ENCODE results near the gene TTC9.
"Not testable (repeated sequence)": the region's sequence is repeated elsewhere in the genome, so short reads cannot be mapped to it uniquely, and the experiment has no call there.

Gene TTC9

GRCh38 chr14:70677341-70677740, 35.6 kb downstream of the TTC9 start:
- ATAC-seq (ENCODE audit: low read depth): no peak
- H3K4me1 Mint-ChIP-seq: peaks cover 2% of the 10 kb centered on the region
- peaks cover 16% of the 10 kb centered on the region for H3K36me3 Mint-ChIP-seq
- H3K4me3 Mint-ChIP-seq: no peak overlapping the region
- no peak for DNase-seq (ENCODE audit: low spot score in 2 of 2)
- no peaks in the 10 kb centered on the region for H3K9me3 Mint-ChIP-seq
- H3K27me3 Mint-ChIP-seq: no peaks in the 10 kb centered on the region
- H3K27ac Mint-ChIP-seq: no peak overlapping the region

DNA sequence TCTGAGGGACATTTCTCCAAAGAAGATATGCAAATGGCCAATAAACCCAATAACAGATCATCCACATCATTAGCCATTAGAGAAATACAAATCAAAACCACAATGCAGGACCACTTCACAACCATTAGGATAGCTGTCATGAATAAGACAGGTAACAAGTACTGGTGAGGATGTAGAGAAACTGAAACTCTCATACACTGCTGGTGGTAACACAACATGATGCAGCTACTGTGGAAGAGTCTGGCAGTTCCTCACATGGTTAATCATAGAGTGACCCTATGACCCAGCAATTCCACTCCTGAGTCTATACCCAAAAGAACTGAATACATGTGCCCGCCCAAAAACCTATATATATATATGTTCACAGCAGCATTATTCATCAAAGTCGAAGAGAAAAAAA, 39.0 kb downstream of the TTC9 start:
- H3K9me3 Mint-ChIP-seq: no peaks in the 10 kb centered on the region
- peaks cover 4% of the 10 kb centered on the region for H3K4me1 Mint-ChIP-seq
- no peaks in the 10 kb centered on the region for H3K27me3 Mint-ChIP-seq
- DNase-seq (ENCODE audit: low spot score in 2 of 2): no peak
- peaks cover 2% of the 10 kb centered on the region for H3K36me3 Mint-ChIP-seq
- peak overlapping the region; percentile 33 for H3K27ac Mint-ChIP-seq
- no peak for ATAC-seq (ENCODE audit: low read depth)
- H3K4me3 Mint-ChIP-seq: no peak overlapping the region

DNA sequence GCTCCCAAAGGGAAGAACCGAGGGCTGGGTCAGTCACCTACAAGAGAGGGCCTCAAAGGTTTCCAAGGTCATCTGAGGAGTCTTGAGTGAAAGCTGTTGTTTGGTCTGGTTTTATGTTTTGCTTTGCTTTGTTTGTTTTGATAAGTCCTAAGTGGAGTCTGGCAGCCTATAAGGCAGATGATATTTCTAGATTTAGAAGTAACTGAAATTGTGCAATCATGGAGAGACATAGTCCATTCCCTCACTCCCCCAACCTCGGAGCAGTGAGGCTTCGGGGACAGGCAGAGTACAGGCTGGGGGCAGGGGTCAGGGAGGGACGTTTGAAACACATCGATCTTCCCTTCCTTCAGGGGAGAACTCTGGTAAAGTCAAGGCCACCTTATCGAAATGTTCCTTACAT, 42.3 kb downstream of the TTC9 start:
- H3K36me3 Mint-ChIP-seq: peaks cover 2% of the 10 kb centered on the region
- H3K27me3 Mint-ChIP-seq: no peaks in the 10 kb centered on the region
- ATAC-seq (ENCODE audit: low read depth): no peak
- no peak overlapping the region for H3K27ac Mint-ChIP-seq
- H3K4me3 Mint-ChIP-seq: no peak overlapping the region
- DNase-seq (ENCODE audit: low spot score in 2 of 2): no peak
- no peaks in the 10 kb centered on the region for H3K9me3 Mint-ChIP-seq
- peaks cover 3% of the 10 kb centered on the region for H3K4me1 Mint-ChIP-seq

DNA sequence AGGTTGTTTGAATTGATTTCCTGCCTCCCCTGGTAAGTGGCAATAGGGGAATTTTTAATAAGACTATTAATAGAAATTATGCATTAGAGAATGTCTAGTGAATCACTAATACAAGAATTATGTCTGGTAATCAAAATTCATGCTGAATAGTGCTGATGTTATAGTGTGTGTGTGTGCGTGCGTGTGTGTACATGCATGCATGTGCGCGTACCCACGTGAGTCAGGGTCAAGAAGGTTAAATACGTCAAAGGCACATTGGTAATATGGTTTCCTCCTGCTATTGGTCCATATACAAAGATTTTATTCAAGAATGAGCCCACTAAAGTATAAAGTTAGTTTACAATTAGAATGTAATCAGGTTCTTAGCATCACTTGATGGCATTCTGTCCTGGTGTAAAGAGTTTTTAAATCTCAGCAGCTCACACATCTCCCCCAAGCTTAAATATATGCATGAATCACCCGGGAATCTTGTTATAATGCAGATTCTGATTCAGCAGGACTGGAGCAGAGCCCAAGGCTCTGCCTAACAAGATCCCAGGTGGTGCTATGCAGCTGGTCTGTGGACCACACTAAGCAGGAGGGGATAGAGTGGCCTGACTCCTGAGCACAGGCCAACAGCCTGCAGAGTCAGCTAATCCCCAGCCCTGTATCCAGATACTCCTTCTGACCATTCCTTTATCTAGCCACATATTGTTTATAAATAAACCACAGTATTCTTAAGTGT, 43.9 kb downstream of the TTC9 start:
- Mint-ChIP-seq H3K36me3 (peaks cover 2% of the 10 kb centered on the region), H3K27me3 (no peaks in the 10 kb centered on the region), H3K4me3 (no peak overlapping the region), H3K9me3 (no peaks in the 10 kb centered on the region), H3K27ac (no peak overlapping the region), H3K4me1 (peaks cover 3% of the 10 kb centered on the region)
- ATAC-seq (ENCODE audit: low read depth): no peak
- no peak for DNase-seq (ENCODE audit: low spot score in 2 of 2)

- ATAC-seq (ENCODE audit: low read depth): no peak
- Mint-ChIP-seq H3K36me3 (no peaks in the 10 kb centered on the region), H3K4me1 (no peaks in the 10 kb centered on the region), H3K4me3 (no peak overlapping the region), H3K27ac (no peak overlapping the region), H3K9me3 (no peaks in the 10 kb centered on the region), H3K27me3 (no peaks in the 10 kb centered on the region)
- DNase-seq (ENCODE audit: low spot score in 2 of 2): no peak
These were observed 50.5 kb downstream of the TTC9 start for GRCh38 chr14:70692210-70692609.

DNA sequence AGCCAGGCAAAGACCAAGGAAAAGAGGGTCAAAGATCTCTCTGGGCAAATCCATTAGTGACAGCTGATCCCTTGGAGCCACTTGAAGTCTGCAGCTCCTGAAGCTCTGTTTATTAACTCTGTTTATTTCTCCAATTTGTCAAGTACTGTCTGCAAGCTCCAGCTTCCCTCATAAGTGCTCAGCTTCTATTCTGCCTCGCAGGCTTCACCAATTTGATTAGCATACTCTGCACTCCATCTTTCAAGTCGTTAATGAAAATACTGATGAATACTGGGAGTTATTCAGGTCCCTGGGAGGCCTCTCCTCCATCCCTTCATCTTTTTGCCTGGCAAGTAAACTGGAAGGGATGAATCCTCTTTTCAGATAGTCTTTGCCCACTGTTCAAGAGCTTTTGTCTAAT, 54.3 kb downstream of the TTC9 start:
- Mint-ChIP-seq H3K27me3 (no peaks in the 10 kb centered on the region), H3K36me3 (no peaks in the 10 kb centered on the region), H3K4me3 (no peak overlapping the region), H3K4me1 (no peaks in the 10 kb centered on the region), H3K27ac (no peak overlapping the region), H3K9me3 (no peaks in the 10 kb centered on the region)
- ATAC-seq (ENCODE audit: low read depth) (no peak), DNase-seq (ENCODE audit: low spot score in 2 of 2) (no peak)

- H3K27me3 Mint-ChIP-seq: no peaks in the 10 kb centered on the region
- ATAC-seq (ENCODE audit: low read depth) (no peak), DNase-seq (ENCODE audit: low spot score in 2 of 2) (no peak)
- peaks cover 2% of the 10 kb centered on the region for H3K4me1 Mint-ChIP-seq
- no peak overlapping the region for H3K4me3 Mint-ChIP-seq
- no peak overlapping the region for H3K27ac Mint-ChIP-seq
- H3K36me3 Mint-ChIP-seq: no peaks in the 10 kb centered on the region
- H3K9me3 Mint-ChIP-seq: no peaks in the 10 kb centered on the region
These were observed 56.0 kb downstream of the TTC9 start for GRCh38 chr14:70697701-70698100.

DNA sequence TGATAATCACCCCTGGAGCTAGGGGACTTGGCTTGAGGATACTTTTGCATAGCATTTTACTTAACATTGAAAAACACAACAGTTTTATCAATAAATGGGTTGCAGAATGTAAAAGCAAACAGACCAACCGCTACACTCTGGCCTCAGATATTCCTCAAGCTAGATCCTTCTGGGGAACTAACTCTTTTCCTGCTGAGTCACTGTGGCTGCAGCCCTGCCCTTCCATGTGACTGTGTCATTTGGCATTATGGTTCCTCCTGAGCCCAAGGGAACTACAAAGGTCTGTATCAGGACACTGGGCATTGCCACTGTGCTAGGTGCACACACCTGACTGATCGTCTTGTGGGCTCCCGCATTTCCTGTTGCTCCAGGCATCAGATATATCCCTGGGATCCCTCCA, 56.6 kb downstream of the TTC9 start:
- no peak overlapping the region for H3K4me3 Mint-ChIP-seq
- DNase-seq (ENCODE audit: low spot score in 2 of 2) (no peak), ATAC-seq (ENCODE audit: low read depth) (no peak)
- no peaks in the 10 kb centered on the region for H3K27me3 Mint-ChIP-seq
- H3K27ac Mint-ChIP-seq: no peak overlapping the region
- peaks cover 2% of the 10 kb centered on the region for H3K4me1 Mint-ChIP-seq
- no peaks in the 10 kb centered on the region for H3K9me3 Mint-ChIP-seq
- no peaks in the 10 kb centered on the region for H3K36me3 Mint-ChIP-seq

- H3K27ac Mint-ChIP-seq: no peak overlapping the region
- H3K27me3 Mint-ChIP-seq: no peaks in the 10 kb centered on the region
- peaks cover 2% of the 10 kb centered on the region for H3K4me1 Mint-ChIP-seq
- ATAC-seq (ENCODE audit: low read depth) (no peak), DNase-seq (ENCODE audit: low spot score in 2 of 2) (no peak)
- H3K36me3 Mint-ChIP-seq: no peaks in the 10 kb centered on the region
- H3K4me3 Mint-ChIP-seq: no peak overlapping the region
- no peaks in the 10 kb centered on the region for H3K9me3 Mint-ChIP-seq
These were observed 57.9 kb downstream of the TTC9 start for GRCh38 chr14:70699646-70700045.

DNA sequence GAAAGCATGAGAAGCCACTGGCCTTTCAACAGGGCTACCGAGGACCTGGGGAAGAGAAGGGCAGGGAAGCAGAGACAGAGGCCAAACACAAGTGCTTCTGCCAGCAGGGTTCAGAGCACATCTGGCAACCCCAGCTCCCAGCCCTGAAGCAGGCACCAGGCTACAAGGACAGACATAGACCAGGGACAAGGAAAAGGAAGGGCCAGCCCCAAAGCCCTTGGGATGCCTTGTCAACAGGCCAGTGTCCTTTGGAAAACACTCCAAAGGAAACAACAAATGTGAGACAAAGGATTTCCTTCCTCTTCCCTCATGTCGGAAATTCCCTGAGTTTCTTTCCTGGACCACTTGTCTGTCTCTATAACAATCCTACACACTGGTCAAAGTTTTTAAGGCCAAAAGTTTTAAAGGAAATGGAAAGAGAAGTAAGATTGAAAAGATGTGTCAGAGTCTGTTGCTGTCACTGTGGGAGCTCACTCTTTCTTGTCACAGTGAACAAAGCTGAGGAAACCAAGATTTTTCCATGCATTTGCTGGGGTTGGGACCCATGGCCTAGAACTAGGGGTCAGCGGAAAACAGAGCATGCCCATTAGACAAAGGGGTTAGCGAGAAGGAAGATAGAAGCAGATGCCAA, 59.4 kb downstream of the TTC9 start:
- H3K27ac Mint-ChIP-seq: no peak overlapping the region
- no peaks in the 10 kb centered on the region for H3K9me3 Mint-ChIP-seq
- DNase-seq (ENCODE audit: low spot score in 2 of 2) (no peak), ATAC-seq (ENCODE audit: low read depth) (no peak)
- H3K36me3 Mint-ChIP-seq: peaks cover 3% of the 10 kb centered on the region
- H3K27me3 Mint-ChIP-seq: no peaks in the 10 kb centered on the region
- no peak overlapping the region for H3K4me3 Mint-ChIP-seq
- H3K4me1 Mint-ChIP-seq: peaks cover 2% of the 10 kb centered on the region

GRCh38 chr14:70701610-70702009, 59.9 kb downstream of the TTC9 start:
- no peak for ATAC-seq (ENCODE audit: low read depth)
- H3K27ac Mint-ChIP-seq: no peak overlapping the region
- no peaks in the 10 kb centered on the region for H3K9me3 Mint-ChIP-seq
- DNase-seq (ENCODE audit: low spot score in 2 of 2): no peak
- no peaks in the 10 kb centered on the region for H3K27me3 Mint-ChIP-seq
- no peak overlapping the region for H3K4me3 Mint-ChIP-seq
- peaks cover 3% of the 10 kb centered on the region for H3K36me3 Mint-ChIP-seq
- H3K4me1 Mint-ChIP-seq: peaks cover 2% of the 10 kb centered on the region

- Mint-ChIP-seq H3K27ac (no peak overlapping the region), H3K4me3 (no peak overlapping the region), H3K36me3 (peaks cover 3% of the 10 kb centered on the region), H3K27me3 (no peaks in the 10 kb centered on the region), H3K9me3 (no peaks in the 10 kb centered on the region), H3K4me1 (peaks cover 2% of the 10 kb centered on the region)
- ATAC-seq (ENCODE audit: low read depth) (no peak), DNase-seq (ENCODE audit: low spot score in 2 of 2) (no peak)
These were observed 60.4 kb downstream of the TTC9 start for GRCh38 chr14:70702161-70702560.

- H3K4me3 Mint-ChIP-seq; H3K27ac Mint-ChIP-seq; DNase-seq (ENCODE audit: low spot score in 2 of 2); H3K36me3 Mint-ChIP-seq; ATAC-seq (ENCODE audit: low read depth); H3K4me1 Mint-ChIP-seq; H3K9me3 Mint-ChIP-seq; H3K27me3 Mint-ChIP-seq: not testable (repeated sequence)
These were observed 62.0 kb downstream of the TTC9 start for GRCh38 chr14:70703621-70704168.

- Mint-ChIP-seq H3K36me3 (peaks cover 3% of the 10 kb centered on the region), H3K4me3 (no peak overlapping the region), H3K27ac (no peak overlapping the region), H3K4me1 (peaks cover 2% of the 10 kb centered on the region), H3K27me3 (no peaks in the 10 kb centered on the region), H3K9me3 (no peaks in the 10 kb centered on the region)
- ATAC-seq (ENCODE audit: low read depth) (no peak), DNase-seq (ENCODE audit: low spot score in 2 of 2) (no peak)
These were observed 63.2 kb downstream of the TTC9 start for GRCh38 chr14:70704960-70705359.

DNA sequence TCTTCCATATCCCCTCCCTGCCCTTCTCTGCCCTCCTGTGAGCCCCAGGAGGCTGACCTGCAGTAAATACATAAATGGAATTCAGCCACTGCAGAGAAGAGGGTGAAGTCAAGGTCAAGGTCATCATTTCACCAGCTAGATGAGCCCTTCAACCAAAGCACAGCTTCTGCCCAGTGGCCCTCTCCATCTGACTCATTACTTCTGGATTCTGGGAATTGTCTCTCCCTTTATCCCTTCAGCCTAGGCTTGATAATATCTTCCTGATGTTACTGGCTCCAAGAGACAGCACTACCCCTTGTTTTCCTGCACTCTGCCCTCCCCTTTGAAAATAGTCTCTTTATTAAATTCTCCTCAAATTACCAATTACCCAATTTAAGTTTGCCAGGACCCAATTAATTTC, 64.5 kb downstream of the TTC9 start:
- Mint-ChIP-seq H3K9me3 (no peaks in the 10 kb centered on the region), H3K27ac (no peak overlapping the region), H3K4me3 (no peak overlapping the region), H3K27me3 (no peaks in the 10 kb centered on the region), H3K36me3 (peaks cover 3% of the 10 kb centered on the region), H3K4me1 (peaks cover 6% of the 10 kb centered on the region)
- DNase-seq (ENCODE audit: low spot score in 2 of 2) (no peak), ATAC-seq (ENCODE audit: low read depth) (no peak)
